ENCODE data around the gene UGDH. TPM values are rescaled to one million over a fixed set of nuclear protein-coding genes. Genes with fewer than 3 reads are reported as not detected.
"Not testable (repeated sequence)": the region's sequence is repeated elsewhere in the genome, so short reads cannot be mapped to it uniquely, and the experiment has no call there.

Gene UGDH
- total RNA-seq, 2 donors from 2014 or later = 12.2 to 34.7 TPM

GRCh38 chr4:39548425-39549067, 21.3 kb upstream of the UGDH start:
- Histone ChIP-seq H3K4me1 (no peaks in the 10 kb centered on the region), H3K4me3 (no peak overlapping the region), H3K36me3 (peaks cover 15% of the 10 kb centered on the region), H3K27ac (no peak overlapping the region), H3K9me3 (no peaks in the 10 kb centered on the region), H3K27me3 (no peaks in the 10 kb centered on the region)
- no peak for TF ChIP-seq CTCF (IDR thresholded peaks at IDR 0.05)
- no peak for DNase-seq (ENCODE audit: low spot score)

- TF ChIP-seq CTCF (IDR thresholded peaks at IDR 0.05) = no peak
- Histone ChIP-seq H3K36me3 (no peaks in the 10 kb centered on the region), H3K9me3 (no peaks in the 10 kb centered on the region), H3K27ac (no peak overlapping the region), H3K4me1 (peaks cover 0 to 8% of the 10 kb centered on the region in 2 donors), H3K4me3 (no peak overlapping the region), H3K27me3 (no peaks in the 10 kb centered on the region)
- no peak for DNase-seq (ENCODE audit: low spot score)
Observed at GRCh38 chr4:39544580-39545315, 17.5 kb upstream of the UGDH start.

GRCh38 chr4:39544080-39544479, 16.8 kb upstream of the UGDH start:
- not testable (repeated sequence) for H3K36me3 ChIP-seq; H3K27ac ChIP-seq; DNase-seq (ENCODE audit: low spot score); H3K4me1 ChIP-seq; H3K27me3 ChIP-seq; H3K9me3 ChIP-seq; H3K4me3 ChIP-seq

DNA sequence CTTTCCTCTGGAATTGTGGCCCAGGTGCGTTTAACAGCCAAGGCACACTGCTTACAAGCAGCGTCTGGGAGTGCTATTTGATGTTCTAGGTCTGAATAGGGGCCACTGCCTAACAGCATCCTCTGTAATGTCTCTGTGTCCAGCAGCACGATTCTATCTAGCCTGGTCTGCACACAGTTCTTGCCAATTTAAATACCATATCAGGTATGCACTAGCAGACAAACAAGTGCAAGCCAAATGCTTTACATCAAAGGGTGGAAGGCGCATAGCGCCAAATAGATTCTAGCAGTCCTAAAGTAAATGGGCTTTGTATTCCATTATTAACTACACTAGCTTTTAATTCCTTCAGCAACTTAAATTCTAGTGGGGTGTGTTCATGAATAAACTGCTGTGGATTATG, 15.8 kb upstream of the UGDH start:
- DNase-seq (ENCODE audit: low spot score) = no peak
- Histone ChIP-seq H3K4me1 (peaks cover 0 to 8% of the 10 kb centered on the region in 2 donors), H3K4me3 (no peak overlapping the region), H3K9me3 (no peaks in the 10 kb centered on the region), H3K36me3 (no peaks in the 10 kb centered on the region), H3K27ac (no peak overlapping the region), H3K27me3 (no peaks in the 10 kb centered on the region)
- TF ChIP-seq CTCF (IDR thresholded peaks at IDR 0.05) = no peak

- Histone ChIP-seq H3K4me1 (peaks cover 0 to 8% of the 10 kb centered on the region in 2 donors), H3K27ac (no peak overlapping the region), H3K4me3 (no peak overlapping the region), H3K36me3 (no peaks in the 10 kb centered on the region), H3K9me3 (no peaks in the 10 kb centered on the region), H3K27me3 (no peaks in the 10 kb centered on the region)
- no peak for DNase-seq (ENCODE audit: low spot score)
- TF ChIP-seq CTCF (IDR thresholded peaks at IDR 0.05) = no peak
Observed at GRCh38 chr4:39542611-39543012, 15.4 kb upstream of the UGDH start.

- no peak for DNase-seq (ENCODE audit: low spot score)
- Histone ChIP-seq H3K4me1 (peaks cover 0 to 8% of the 10 kb centered on the region in 2 donors), H3K36me3 (no peaks in the 10 kb centered on the region), H3K4me3 (no peak overlapping the region), H3K27me3 (no peaks in the 10 kb centered on the region), H3K9me3 (no peaks in the 10 kb centered on the region), H3K27ac (no peak overlapping the region)
- TF ChIP-seq CTCF (IDR thresholded peaks at IDR 0.05) = no peak
Observed at GRCh38 chr4:39541987-39542610, 14.9 kb upstream of the UGDH start.

Measured in right atrium auricular region (tissue), 2 donors.